Fibroblast of lung (primary cell): ENCODE results near the gene FIBP.

Experiments
- EZH2 ChIP-seq: IDR thresholded peaks from 2 replicates; pipeline ENCODE4 v1.5.1; 2012; ENCODE audit warnings: low read length, control low read depth, mild to moderate bottlenecking; ENCODE audit errors: missing control alignments
- TF ChIP-seq, protein P1 (sequence below), 2 donors: IDR thresholded peaks in 1 of 2; conservative IDR thresholded peaks in 1 of 2; 1 replicate in 1 of 2; 2 replicates in 1 of 2; pipeline ENCODE4 v1.5.1; 2011 to 2012; ENCODE audit warnings: low read length in 2 of 2, control low read depth in 1 of 2, inconsistent platforms in 1 of 2, low read depth in 1 of 2, mild to moderate bottlenecking in 1 of 2

DNA sequence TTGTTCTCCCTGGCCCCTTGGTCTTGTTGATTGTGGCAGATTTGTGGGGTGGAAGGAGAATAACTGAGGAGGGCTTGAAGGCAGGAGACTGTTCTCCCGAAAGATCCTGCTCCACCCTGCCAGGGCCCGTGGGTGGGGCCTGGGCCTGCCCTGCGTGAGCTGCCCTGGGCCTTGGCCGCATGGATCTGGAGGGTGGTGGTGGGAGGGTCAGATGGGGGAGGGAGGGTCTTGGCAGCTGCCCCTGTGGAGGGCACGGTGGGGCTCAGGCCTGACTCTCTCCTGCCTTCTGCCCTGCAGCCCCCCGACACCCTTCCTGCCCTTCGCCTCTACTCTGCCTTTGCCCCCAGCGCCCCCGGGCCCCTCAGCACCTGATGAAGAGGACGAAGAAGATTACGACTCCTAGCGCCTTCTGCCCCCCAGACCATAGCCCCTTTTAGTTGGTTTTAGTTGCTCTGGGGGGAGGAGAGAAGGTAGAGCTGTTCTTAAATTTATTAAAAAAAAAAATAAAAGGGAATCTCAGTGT, 32.8 kb upstream of the FIBP start:
- no peak for TF ChIP-seq EZH2
- TF ChIP-seq, protein P1, sequence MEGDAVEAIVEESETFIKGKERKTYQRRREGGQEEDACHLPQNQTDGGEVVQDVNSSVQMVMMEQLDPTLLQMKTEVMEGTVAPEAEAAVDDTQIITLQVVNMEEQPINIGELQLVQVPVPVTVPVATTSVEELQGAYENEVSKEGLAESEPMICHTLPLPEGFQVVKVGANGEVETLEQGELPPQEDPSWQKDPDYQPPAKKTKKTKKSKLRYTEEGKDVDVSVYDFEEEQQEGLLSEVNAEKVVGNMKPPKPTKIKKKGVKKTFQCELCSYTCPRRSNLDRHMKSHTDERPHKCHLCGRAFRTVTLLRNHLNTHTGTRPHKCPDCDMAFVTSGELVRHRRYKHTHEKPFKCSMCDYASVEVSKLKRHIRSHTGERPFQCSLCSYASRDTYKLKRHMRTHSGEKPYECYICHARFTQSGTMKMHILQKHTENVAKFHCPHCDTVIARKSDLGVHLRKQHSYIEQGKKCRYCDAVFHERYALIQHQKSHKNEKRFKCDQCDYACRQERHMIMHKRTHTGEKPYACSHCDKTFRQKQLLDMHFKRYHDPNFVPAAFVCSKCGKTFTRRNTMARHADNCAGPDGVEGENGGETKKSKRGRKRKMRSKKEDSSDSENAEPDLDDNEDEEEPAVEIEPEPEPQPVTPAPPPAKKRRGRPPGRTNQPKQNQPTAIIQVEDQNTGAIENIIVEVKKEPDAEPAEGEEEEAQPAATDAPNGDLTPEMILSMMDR (conservative IDR thresholded peaks at IDR 0.05 in 1 of 2, IDR thresholded peaks at IDR 0.05 in 1 of 2; ENCODE audit: low read depth in 1 of 2, low read length in 2 of 2): no peak
